GM18517 (cell line): ENCODE measurements around the gene VWA5B1.

Experiments
- ATAC-seq: cut with Tn5 transposase; IDR thresholded peaks from one replicate; pipeline ENCODE4 v1.9.1; 2021; ENCODE audit warnings: mild to moderate bottlenecking, moderate library complexity; ENCODE audit not compliant: unreplicated experiment

VWA5B1 gene

DNA sequence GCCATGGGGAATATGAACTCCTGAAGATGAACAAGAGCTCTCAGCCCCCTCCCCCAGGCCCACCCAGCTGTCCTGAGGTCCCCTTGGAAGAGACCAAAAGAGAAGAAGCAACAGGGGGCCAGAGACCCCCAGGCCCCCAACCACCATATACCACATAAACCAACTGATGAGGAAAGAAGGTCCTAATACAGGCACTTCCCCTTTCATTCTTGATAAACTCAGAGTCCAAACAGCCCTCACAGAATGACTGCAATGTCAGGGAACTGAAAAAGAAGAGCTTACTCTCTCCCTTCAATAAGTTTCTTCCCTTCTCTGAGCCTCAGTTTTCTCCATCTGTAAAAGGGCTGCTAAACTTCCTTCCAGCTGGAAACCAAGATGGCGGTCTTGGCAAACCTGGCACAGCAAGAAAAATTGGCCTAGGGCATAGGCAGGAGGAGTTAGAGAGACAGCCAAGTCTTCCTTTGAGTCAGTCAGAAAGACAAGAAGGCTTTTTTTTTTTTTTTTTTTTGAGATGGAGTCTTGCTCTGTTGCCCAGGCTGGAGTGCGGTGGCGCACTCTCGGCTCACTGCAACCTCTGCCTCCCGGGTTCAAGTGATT lies 90.5 kb downstream of the VWA5B1 start:
- no peak for ATAC-seq

DNA sequence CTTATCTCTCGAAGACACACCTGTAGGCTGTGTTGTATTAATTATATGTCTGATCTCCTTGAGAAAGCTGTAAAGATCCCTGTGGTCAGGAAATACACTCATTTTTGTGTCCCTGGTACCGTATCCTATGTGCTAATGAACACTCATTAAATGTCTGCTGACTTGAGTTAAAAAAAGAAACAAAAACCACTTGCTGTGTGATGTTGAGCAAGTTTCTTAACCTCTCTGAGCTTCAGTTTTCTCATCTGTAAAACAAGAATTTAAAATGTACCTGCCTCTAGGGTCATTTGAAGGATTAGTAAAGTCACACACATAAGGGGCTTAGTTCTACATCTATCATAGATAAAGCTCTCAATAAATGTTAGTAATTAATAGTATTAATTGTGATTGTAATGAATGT lies 91.3 kb downstream of the VWA5B1 start:
- ATAC-seq, result no peak

DNA sequence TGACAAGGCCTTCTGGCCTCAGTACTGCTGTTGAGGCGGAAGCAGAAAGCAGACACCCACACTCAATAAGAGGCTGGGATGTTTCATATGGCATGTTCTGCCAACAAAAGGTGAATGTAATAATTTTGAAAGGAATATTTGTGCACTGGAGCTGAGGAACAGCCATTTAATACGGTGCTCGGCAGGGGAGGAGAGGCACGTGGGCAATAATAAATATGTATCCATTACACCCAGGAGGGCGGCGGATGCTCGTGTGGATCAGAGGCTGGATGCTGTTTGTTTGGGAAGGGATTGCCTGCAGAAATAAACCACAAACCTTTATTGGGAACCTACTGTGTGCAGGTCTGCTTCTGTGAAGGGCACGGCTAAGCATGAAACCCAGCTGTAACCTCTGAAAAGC lies 92.0 kb downstream of the VWA5B1 start:
- no peak for ATAC-seq

DNA sequence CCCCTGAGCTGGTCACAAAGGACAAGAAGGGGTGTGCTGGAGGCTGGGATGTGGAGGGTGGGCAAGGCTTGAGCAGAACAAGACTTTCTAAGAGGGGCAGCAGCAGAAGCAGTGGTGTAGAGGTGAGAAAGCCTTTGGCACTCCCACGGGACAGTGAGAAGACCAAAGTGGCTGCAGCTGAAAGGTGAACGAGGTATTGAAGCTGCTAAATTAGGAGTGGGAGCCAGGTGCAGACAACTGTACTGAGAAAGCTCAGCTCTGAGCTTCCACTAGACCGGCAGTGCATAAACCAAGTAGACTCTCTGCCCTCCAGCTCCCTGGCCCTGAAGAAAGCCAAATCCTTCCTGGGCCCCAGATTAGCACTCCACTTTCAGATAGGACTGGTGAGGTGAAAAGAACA lies 93.0 kb downstream of the VWA5B1 start:
- no peak for ATAC-seq

DNA sequence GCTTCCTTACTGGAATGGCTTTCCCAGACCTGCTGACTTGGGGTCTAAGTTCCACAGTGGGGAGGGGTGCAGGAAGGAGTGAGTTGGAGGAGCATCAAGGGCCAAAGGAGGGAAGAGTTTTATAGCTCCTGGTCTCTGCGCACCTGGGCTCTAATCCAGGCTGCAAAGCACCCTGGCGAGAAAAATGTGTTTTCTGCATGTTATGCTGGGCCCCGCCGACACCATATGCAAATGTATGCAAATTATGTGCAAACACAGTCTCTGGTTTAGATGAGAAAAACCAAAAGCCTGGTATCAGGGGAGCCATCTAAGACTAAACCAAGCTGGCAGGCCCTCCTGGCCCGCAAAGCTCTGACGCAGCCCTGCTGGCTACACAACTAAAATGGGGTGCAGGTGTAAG lies 95.0 kb downstream of the VWA5B1 start:
- no peak for ATAC-seq

DNA sequence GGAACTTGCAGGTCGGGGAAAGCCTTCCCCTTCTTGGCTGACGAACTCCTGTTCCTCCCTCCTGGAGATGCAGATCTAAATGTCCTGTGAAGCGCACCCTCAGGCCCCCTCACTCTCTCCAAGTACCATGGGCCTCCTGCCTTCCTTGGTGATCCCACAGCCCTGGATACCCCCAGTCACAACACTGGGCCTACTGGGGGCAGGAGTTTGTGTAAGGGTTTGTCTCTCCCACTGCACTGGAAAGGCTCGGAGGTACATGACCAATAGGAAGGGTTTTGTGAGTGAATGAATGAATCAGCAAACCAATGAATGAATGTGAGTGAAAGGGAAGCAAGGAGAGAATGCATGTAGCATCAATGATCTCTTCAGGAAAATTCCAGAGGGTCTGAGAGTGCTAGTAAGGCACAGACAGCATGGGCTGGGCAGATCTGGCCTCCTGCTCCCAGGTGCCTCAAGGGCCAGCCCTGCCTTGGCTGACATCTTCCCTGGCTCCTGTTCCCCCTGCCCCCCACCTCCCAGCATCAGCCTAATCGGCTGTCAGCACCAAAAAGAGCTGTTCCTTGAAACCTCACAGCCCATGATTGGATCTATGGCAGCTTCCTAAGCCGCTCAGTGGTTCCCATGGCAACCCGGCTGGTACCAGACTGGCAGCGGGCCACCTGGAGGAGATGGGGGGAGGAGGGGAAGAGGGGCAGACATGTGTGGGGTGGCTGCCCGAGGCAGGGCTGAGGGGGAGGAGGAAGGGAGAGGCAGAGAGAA lies 95.8 kb downstream of the VWA5B1 start:
- ATAC-seq, result no peak

DNA sequence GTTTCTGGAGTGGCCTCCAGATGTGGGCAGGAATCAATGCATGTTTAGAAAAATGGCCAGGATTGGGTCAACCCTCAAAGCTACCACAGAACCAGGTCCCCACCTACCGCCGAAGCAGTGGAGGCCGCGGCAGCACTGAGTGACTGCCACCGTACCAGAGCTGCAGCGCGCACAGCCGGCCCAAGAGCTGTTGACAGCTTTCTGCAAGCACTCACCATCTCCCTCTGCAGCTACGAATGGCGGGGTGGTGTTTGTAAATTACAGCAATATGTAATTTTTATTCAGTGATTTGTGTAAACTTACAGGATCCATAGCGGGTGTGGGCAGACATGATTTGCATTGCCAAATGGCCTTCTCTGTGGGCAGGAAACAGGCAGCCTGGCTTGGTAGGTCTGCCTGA lies 98.9 kb downstream of the VWA5B1 start:
- ATAC-seq, result no peak

DNA sequence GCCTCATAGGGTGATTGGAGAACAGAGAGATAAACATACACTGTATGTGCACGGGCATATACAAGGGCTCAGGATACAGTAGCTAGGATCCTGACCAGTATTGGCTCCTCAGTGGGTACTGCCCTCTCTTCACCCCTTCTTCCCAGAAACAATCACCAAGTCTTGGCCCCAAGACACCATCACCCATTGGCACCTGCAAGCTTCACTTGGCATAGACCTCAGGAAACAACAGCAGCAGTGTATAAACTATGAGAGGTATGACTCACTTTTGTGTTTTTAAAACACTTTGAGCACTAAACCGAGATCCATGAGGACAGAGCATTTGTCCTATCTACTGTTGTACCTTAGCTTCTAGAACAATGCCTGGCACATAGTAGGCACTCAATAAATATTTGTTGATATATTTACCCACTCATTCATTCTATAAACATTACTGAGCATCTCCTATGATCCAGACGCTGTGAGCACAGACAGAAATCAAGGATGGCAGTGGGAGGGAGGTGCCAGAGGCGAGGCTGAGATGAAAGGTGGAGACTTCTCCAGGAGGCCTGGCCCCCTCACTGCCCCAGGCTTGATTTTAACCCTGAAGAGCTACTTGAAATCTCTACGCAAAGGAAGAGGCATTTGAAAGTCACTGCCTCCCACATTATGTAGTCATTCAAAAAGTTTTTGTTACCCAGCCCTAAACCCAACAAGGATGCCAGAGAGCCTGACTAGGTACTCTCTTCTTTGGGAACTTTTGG lies 100.1 kb downstream of the VWA5B1 start:
- no peak for ATAC-seq

DNA sequence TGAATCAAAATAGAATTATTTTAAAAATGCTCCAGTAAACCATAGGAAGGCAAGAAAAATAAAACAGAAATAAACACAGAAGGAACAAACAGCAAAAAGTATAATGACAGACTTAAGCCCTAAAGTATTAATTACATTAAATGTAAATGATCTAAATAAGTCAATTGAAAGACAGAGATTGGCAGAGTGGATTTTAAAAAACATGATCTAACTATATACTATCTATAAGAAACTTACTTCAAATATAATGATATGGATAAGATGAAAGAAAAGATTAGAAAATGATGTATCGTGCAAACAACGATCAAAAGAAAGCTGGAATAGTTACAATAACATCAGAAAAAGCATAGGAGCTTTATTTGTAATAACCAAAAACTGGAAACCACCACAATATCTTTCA lies 104.6 kb downstream of the VWA5B1 start:
- no peak for ATAC-seq

DNA sequence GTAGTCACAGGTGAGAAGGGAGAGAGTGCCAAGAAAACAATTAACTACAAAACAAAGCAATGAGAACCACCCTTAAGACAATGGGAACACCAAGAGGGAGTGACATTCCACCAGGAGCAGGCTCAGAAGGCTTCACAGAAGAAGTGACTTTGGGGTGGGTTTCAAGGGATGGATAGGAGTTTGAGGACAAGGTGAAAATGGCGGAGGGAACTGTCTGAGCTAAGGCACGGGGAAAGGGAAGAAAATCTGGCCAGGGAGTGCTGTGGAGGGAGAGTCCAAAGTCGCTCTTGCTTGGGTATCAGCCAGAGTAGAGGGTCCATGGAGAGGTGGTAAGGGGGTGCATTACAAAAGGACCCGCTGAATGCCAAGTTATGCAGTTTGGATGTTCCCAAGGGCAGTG lies 108.1 kb downstream of the VWA5B1 start:
- ATAC-seq, result no peak

DNA sequence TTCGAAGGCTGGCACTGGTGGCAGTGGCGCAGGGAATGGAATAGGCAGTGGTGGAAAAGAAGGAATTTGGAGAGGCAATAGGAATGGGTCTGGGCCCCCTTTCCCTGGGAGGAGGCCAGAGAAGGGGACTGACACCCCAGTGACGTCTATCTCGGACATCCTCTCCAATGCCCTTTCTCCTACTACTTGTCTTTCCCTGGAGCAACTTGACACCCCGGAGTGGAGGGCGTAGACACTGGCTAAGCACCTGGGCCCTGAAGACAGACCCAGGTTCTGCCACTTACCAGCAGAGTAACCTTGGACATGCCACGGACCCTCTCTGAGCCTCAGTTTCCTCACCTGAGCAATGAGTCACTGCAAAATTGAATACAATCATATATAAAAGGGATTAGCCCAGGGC lies 108.5 kb downstream of the VWA5B1 start:
- no peak for ATAC-seq

DNA sequence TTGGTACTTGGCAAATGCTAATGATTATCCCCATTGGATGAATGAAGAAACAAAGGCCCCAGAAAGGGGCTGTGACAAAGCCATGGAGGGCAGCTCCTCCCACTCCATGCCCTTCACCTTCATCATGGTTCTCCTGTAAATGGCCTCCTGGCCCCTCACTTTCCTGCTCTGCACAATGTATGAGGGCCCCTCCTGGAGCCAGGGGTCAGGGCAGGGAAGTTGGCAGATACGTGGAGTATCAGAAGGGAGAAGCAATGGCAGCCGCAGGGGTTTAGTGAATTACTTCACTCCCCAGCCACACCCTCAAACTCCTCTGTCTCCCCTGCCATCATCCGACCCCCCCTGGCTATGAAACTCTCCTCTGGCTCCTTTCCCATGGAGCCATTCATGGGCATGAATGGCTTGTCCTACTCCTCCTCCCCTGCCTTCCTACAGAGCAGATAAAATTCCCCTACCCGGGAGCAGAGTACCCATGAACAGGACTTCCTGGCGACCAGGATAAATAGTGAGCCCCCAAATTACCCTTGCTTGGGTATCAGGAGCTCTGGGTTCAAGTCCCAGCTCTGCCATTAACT lies 109.0 kb downstream of the VWA5B1 start:
- no peak for ATAC-seq

DNA sequence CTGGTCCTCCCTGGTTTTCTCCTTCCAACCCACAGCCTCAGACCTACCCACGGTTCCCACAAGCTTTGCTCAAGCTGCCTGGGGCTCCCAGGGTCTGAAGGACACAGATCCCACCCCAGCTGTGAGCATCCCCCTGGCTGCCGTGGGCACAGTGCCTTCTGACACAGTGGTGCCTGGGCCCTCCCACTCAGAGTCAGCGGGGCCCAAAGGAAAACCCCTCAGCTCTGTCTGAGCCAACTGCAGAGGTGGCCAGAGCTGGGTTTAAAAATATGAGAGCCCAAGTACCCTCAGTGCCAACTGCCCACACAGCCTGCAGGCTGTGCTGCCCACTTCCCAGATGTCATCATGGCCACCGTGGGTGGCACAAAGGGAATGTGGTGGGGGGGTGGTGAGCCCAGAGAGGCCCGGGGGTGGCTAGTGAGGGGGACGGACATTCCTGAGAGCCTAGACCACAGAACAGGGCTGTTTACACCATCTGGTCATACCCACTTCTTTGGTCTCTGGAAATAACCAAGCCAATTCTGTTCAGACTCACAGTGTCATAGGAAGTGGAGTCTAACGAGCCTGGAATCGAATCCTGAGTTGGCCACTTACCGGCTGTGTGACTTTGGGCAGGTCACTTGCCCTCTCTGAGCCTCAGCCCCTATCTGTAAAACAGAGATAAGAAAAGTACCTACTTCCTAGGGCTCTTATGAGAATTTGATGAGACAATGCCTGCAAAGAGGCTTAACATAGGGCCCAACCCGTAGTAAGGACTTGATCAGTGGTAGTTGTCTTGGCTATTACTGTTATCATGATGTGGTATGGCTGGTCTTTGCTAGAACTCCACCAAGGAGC lies 109.9 kb downstream of the VWA5B1 start:
- ATAC-seq, result no peak

DNA sequence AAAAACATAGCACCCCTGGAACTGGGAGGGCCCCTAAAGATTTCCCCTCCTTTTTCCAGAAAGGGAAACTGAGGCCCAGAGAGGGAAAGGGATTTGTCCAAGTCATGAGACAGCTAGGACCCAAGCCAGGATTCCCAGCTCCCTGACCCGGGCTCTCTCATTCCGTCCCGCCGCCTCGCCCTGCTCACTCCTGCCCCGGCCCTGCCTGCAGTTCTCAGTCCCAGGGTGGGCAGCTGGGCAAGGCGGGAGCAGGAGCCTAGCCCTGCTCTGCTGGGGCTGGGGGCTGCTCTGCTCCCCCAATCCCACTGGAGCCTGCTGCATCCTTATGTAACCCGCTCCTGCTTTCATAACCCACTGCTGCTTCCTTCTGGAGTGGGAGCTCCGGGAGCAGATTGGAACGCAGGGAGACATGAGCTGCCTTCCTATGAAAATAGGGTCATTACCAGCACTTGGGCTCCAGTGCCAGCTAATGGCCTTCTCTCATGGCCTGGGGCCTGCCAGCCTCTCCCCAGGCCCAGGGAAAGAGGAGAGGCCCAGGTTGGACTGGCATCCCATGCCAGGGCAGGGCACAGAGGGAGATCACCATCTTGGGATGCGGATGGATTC lies 110.8 kb downstream of the VWA5B1 start:
- no peak for ATAC-seq

DNA sequence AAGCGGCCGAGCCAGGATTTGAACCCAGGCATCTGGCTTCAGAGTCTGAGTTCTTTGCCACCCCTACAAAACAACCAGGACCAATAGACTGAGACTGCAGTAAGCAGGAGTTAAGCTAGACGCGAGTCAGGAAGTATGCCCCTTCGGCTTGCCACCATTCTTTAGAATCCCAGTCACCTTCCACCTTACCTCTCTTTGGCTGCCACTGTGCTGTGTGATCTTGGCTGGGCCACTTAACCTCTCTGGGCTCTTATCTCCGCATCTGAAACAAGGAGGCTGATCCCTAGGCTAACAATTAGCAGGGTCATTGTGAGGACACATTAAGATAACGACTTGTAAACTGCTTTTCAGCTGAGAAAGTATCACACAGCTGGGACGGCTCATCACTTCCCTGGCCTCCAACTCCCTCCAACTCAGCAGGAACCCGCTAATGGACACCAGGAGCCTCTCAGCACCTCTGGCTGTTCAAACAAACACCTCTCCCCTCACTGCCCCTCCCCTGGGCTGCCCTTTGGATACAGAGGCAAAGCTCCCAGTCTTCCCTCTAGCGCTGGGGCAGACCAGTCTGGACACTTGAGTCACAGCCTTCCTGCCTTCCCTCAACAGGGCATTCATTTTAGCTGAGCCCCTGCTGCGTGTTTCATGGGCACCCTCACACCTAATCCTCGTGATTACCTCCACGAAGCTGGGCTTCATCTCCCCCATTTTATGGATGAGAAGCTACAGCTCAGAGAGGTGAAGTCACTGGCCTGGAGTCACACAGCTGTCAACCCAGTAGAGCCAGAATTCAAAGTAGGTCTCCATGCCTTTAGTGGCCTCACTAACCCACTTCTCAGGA lies 112.1 kb downstream of the VWA5B1 start:
- no peak for ATAC-seq

DNA sequence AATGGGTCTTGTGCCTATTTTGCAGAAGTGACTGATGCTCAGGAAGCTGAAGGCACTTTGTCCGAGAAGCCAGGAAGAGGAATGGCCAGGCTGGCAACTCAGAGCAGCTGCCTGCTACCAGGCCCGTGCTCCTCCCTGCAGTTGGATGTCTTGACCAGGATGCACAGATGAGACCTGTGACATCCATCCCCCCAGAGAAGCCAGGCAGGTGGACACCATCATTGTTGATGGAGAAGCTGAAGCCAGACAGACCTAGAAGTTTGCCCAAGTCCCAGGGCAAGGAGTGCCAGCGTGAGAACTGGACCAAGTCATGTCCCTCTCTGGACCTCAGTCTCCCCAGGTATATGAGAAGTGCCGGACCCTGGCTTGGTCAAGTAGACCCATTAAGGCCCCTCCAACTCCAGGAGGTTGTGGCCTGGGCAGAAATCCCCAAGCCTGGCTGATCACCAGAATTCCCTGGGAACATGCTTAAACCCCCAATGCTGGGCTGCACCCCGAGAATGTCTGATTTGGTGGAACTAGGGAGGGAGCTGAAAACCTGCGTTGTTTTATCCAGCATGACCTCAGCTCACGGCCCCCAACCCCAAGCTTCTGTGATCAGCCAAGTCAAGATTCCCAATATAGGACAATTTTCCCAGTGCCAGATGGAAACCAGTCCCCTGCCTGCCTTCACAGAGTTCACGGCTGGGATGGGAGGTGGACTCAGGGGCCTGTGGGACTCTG lies 112.9 kb downstream of the VWA5B1 start:
- no peak for ATAC-seq

DNA sequence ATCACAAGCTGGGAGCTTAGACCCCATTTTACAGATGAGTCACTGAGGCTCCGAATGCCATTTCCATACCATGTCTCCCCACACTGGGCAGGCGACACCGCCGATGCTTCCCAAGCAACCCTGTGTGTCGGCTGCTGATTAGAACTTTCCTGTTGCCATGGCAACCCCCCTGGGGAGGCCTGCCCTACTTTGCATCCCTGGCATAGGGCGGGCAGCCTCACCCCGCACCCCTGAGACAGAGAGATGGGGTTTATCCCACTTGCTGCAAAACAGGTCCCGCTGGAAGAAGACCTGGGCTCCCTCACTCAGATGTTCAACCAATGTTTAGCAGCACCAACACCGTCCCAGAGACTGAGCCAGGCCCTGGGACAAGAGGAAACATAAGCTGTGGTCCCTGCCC lies 113.8 kb downstream of the VWA5B1 start:
- ATAC-seq, result no peak
